ENCODE measurements around the gene RIN3.

DNA sequence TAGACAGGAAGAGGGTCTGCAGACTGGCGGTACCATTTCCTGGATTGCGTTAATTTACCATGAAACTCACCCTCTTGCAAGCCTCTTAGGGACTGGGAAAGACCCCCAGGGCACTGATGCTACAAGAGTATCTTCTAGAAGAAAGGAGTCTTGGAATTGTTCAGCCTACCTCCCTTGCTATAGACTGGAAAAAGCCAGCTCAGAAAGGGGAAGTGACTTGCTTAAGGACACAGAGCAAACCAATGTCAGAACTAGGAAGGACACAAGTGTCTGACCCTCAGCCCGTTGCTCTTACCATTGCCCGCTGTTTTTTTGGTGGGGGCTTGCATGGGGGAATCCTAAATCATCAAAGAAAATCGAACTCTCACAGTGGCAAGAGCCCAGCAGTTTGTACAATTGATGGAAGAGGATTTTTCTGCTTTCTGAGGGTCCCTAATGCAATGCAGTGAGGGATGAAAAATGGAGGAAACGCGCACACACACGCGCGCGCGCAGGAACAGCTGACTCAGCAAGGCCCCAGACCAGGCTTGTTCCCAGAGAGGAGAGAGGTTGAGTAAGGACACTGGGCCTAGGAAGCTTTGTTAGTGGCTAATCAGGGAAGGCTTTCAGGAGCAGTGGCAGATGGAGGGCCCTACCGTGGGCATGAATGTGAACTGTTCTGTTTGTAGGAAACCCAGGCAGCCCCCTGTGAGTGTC lies 50.9 kb downstream of the RIN3 start:
- TF ChIP-seq, protein P1, sequence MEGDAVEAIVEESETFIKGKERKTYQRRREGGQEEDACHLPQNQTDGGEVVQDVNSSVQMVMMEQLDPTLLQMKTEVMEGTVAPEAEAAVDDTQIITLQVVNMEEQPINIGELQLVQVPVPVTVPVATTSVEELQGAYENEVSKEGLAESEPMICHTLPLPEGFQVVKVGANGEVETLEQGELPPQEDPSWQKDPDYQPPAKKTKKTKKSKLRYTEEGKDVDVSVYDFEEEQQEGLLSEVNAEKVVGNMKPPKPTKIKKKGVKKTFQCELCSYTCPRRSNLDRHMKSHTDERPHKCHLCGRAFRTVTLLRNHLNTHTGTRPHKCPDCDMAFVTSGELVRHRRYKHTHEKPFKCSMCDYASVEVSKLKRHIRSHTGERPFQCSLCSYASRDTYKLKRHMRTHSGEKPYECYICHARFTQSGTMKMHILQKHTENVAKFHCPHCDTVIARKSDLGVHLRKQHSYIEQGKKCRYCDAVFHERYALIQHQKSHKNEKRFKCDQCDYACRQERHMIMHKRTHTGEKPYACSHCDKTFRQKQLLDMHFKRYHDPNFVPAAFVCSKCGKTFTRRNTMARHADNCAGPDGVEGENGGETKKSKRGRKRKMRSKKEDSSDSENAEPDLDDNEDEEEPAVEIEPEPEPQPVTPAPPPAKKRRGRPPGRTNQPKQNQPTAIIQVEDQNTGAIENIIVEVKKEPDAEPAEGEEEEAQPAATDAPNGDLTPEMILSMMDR (IDR thresholded peaks at IDR 0.05) = no peak
- TF ChIP-seq POLR2A (IDR thresholded peaks at IDR 0.05) = no peak

All from adrenal gland (tissue), 5 donors.